ENCODE data around the gene STX8.
"Not testable (repeated sequence)": the region's sequence is repeated elsewhere in the genome, so short reads cannot be mapped to it uniquely, and the experiment has no call there.

Gene STX8

GRCh38 chr17:9361188-9361955 is 214.2 kb downstream of the STX8 start:
- H3K36me3 ChIP-seq (ENCODE audit: control insufficient read depth, insufficient read depth, low read length, severe bottlenecking) = no peaks in the 10 kb centered on the region
- H3K4me3 ChIP-seq (ENCODE audit: low read length) = peak overlapping the region; percentile 73
- peaks cover 40% of the 10 kb centered on the region for H3K4me1 ChIP-seq (ENCODE audit: control insufficient read depth, insufficient read depth, low read length)
- H3K9ac ChIP-seq (ENCODE audit: low read length) = peak overlapping the region; percentile 81
- DNase-seq (ENCODE audit: low read depth) = peak; percentile 94
- no peaks in the 10 kb centered on the region for H3K27me3 ChIP-seq (replicated peaks; ENCODE audit: control insufficient read depth, insufficient read depth, low read length)
- H3K9me3 ChIP-seq (ENCODE audit: control insufficient read depth, low read length) = no peaks in the 10 kb centered on the region

- Histone ChIP-seq H3K9ac (ENCODE audit: low read length) (peak overlapping the region; percentile 81), H3K9me3 (ENCODE audit: control insufficient read depth, low read length) (no peaks in the 10 kb centered on the region), H3K4me3 (ENCODE audit: low read length) (peak overlapping the region; percentile 73), H3K4me1 (ENCODE audit: control insufficient read depth, insufficient read depth, low read length) (peaks cover 47% of the 10 kb centered on the region), H3K27me3 (replicated peaks; ENCODE audit: control insufficient read depth, insufficient read depth, low read length) (no peaks in the 10 kb centered on the region), H3K36me3 (ENCODE audit: control insufficient read depth, insufficient read depth, low read length, severe bottlenecking) (no peaks in the 10 kb centered on the region)
- peak; percentile 79 for DNase-seq (ENCODE audit: low read depth)
These were observed 214.9 kb downstream of the STX8 start for GRCh38 chr17:9360677-9361081.

- no peaks in the 10 kb centered on the region for H3K36me3 ChIP-seq (ENCODE audit: control insufficient read depth, insufficient read depth, low read length, severe bottlenecking)
- H3K9me3 ChIP-seq (ENCODE audit: control insufficient read depth, low read length) = no peaks in the 10 kb centered on the region
- H3K27me3 ChIP-seq (replicated peaks; ENCODE audit: control insufficient read depth, insufficient read depth, low read length) = no peaks in the 10 kb centered on the region
- H3K9ac ChIP-seq (ENCODE audit: low read length) = no peak overlapping the region
- H3K4me1 ChIP-seq (ENCODE audit: control insufficient read depth, insufficient read depth, low read length) = peaks cover 32% of the 10 kb centered on the region
- H3K4me3 ChIP-seq (ENCODE audit: low read length) = no peak overlapping the region
- DNase-seq (ENCODE audit: low read depth) = no peak
These were observed 219.1 kb downstream of the STX8 start for GRCh38 chr17:9356488-9356911.

GRCh38 chr17:9355846-9356245 is 219.8 kb downstream of the STX8 start:
- Histone ChIP-seq H3K36me3 (ENCODE audit: control insufficient read depth, insufficient read depth, low read length, severe bottlenecking) (no peaks in the 10 kb centered on the region), H3K27me3 (replicated peaks; ENCODE audit: control insufficient read depth, insufficient read depth, low read length) (no peaks in the 10 kb centered on the region), H3K9ac (ENCODE audit: low read length) (no peak overlapping the region), H3K4me3 (ENCODE audit: low read length) (no peak overlapping the region), H3K4me1 (ENCODE audit: control insufficient read depth, insufficient read depth, low read length) (peaks cover 25% of the 10 kb centered on the region), H3K9me3 (ENCODE audit: control insufficient read depth, low read length) (no peaks in the 10 kb centered on the region)
- DNase-seq (ENCODE audit: low read depth) = no peak

- not testable (repeated sequence) for H3K4me3 ChIP-seq (ENCODE audit: low read length); H3K27me3 ChIP-seq (replicated peaks; ENCODE audit: control insufficient read depth, insufficient read depth, low read length); H3K36me3 ChIP-seq (ENCODE audit: control insufficient read depth, insufficient read depth, low read length, severe bottlenecking); H3K9me3 ChIP-seq (ENCODE audit: control insufficient read depth, low read length); H3K9ac ChIP-seq (ENCODE audit: low read length); DNase-seq (ENCODE audit: low read depth)
- peaks cover 21% of the 10 kb centered on the region for H3K4me1 ChIP-seq (ENCODE audit: control insufficient read depth, insufficient read depth, low read length)
These were observed 220.4 kb downstream of the STX8 start for GRCh38 chr17:9355231-9355630.

GRCh38 chr17:9350080-9350479 is 225.5 kb downstream of the STX8 start:
- peak; percentile 78 for DNase-seq (ENCODE audit: low read depth)
- Histone ChIP-seq H3K4me1 (ENCODE audit: control insufficient read depth, insufficient read depth, low read length) (peaks cover 12% of the 10 kb centered on the region), H3K9ac (ENCODE audit: low read length) (no peak overlapping the region), H3K9me3 (ENCODE audit: control insufficient read depth, low read length) (no peaks in the 10 kb centered on the region), H3K4me3 (ENCODE audit: low read length) (no peak overlapping the region), H3K36me3 (ENCODE audit: control insufficient read depth, insufficient read depth, low read length, severe bottlenecking) (no peaks in the 10 kb centered on the region), H3K27me3 (replicated peaks; ENCODE audit: control insufficient read depth, insufficient read depth, low read length) (no peaks in the 10 kb centered on the region)

GRCh38 chr17:9346296-9346926 is 229.2 kb downstream of the STX8 start:
- no peak overlapping the region for H3K4me3 ChIP-seq (ENCODE audit: low read length)
- no peaks in the 10 kb centered on the region for H3K27me3 ChIP-seq (replicated peaks; ENCODE audit: control insufficient read depth, insufficient read depth, low read length)
- DNase-seq (ENCODE audit: low read depth) = peak; percentile 20
- H3K36me3 ChIP-seq (ENCODE audit: control insufficient read depth, insufficient read depth, low read length, severe bottlenecking) = no peaks in the 10 kb centered on the region
- H3K4me1 ChIP-seq (ENCODE audit: control insufficient read depth, insufficient read depth, low read length) = peaks cover 12% of the 10 kb centered on the region
- no peaks in the 10 kb centered on the region for H3K9me3 ChIP-seq (ENCODE audit: control insufficient read depth, low read length)
- H3K9ac ChIP-seq (ENCODE audit: low read length) = no peak overlapping the region

- H3K9me3 ChIP-seq (ENCODE audit: control insufficient read depth, low read length) = no peaks in the 10 kb centered on the region
- H3K36me3 ChIP-seq (ENCODE audit: control insufficient read depth, insufficient read depth, low read length, severe bottlenecking) = no peaks in the 10 kb centered on the region
- no peak for DNase-seq (ENCODE audit: low read depth)
- no peaks in the 10 kb centered on the region for H3K27me3 ChIP-seq (replicated peaks; ENCODE audit: control insufficient read depth, insufficient read depth, low read length)
- no peak overlapping the region for H3K9ac ChIP-seq (ENCODE audit: low read length)
- no peak overlapping the region for H3K4me3 ChIP-seq (ENCODE audit: low read length)
- peaks cover 6% of the 10 kb centered on the region for H3K4me1 ChIP-seq (ENCODE audit: control insufficient read depth, insufficient read depth, low read length)
These were observed 232.1 kb downstream of the STX8 start for GRCh38 chr17:9343516-9343915.

GRCh38 chr17:9342225-9342624 is 233.4 kb downstream of the STX8 start:
- Histone ChIP-seq H3K4me1 (ENCODE audit: control insufficient read depth, insufficient read depth, low read length) (peaks cover 6% of the 10 kb centered on the region), H3K4me3 (ENCODE audit: low read length) (no peak overlapping the region), H3K27me3 (replicated peaks; ENCODE audit: control insufficient read depth, insufficient read depth, low read length) (no peaks in the 10 kb centered on the region), H3K9ac (ENCODE audit: low read length) (no peak overlapping the region), H3K36me3 (ENCODE audit: control insufficient read depth, insufficient read depth, low read length, severe bottlenecking) (no peaks in the 10 kb centered on the region), H3K9me3 (ENCODE audit: control insufficient read depth, low read length) (no peaks in the 10 kb centered on the region)
- no peak for DNase-seq (ENCODE audit: low read depth)

GRCh38 chr17:9339958-9340357 is 235.7 kb downstream of the STX8 start:
- Histone ChIP-seq H3K27me3 (replicated peaks; ENCODE audit: control insufficient read depth, insufficient read depth, low read length) (no peaks in the 10 kb centered on the region), H3K9me3 (ENCODE audit: control insufficient read depth, low read length) (peaks cover 4% of the 10 kb centered on the region), H3K36me3 (ENCODE audit: control insufficient read depth, insufficient read depth, low read length, severe bottlenecking) (no peaks in the 10 kb centered on the region), H3K4me1 (ENCODE audit: control insufficient read depth, insufficient read depth, low read length) (no peaks in the 10 kb centered on the region), H3K4me3 (ENCODE audit: low read length) (no peak overlapping the region), H3K9ac (ENCODE audit: low read length) (no peak overlapping the region)
- DNase-seq (ENCODE audit: low read depth) = no peak

- H3K27me3 ChIP-seq (replicated peaks; ENCODE audit: control insufficient read depth, insufficient read depth, low read length); H3K36me3 ChIP-seq (ENCODE audit: control insufficient read depth, insufficient read depth, low read length, severe bottlenecking); H3K4me1 ChIP-seq (ENCODE audit: control insufficient read depth, insufficient read depth, low read length); H3K4me3 ChIP-seq (ENCODE audit: low read length); DNase-seq (ENCODE audit: low read depth); H3K9ac ChIP-seq (ENCODE audit: low read length); H3K9me3 ChIP-seq (ENCODE audit: control insufficient read depth, low read length): not testable (repeated sequence)
These were observed 236.1 kb downstream of the STX8 start for GRCh38 chr17:9339482-9339881.

All from adipocyte (in vitro differentiated cells).